Measurements from ENCODE around the gene CHKB. TPM values are rescaled to one million over a fixed set of nuclear protein-coding genes. Genes with fewer than 3 reads are reported as not detected.

CHKB gene
- total and polyA plus RNA-seq, 10 of the 15 experiments (the other 5 are each of a cell fraction or from before 2014, with no cell fraction given): 10.0 to 93.9 (median 57.0) TPM

- ChIA-PET RAD21 (ENCODE audit: unreplicated experiment) (interaction anchor here (1.0 kb wide), 1 partner anchor 20 kb away, joined by 3 read pairs; no protein-coding TSS in a partner anchor), SMC1A (ENCODE audit: uncharacterized antibody, unreplicated experiment) (no interaction called here), CTCF (no interaction called here), POLR2A (no interaction called here)
- no peaks in the 10 kb centered on the region for H3K4me1 ChIP-seq (ENCODE audit: control insufficient read depth, insufficient read depth, low read length)
- no peaks in the 10 kb centered on the region for H3K36me3 ChIP-seq (ENCODE audit: control insufficient read depth in 2 of 2, insufficient read depth in 2 of 2, low read length in 1 of 2)
- WGBS (ENCODE audit: insufficient coverage, insufficient replicate concordance, low lambda C conversion rate, missing lambda C conversion rate): 18% methylated on average over 30 of the region's 52 CpGs
- no peak overlapping the region for H3K9ac ChIP-seq (ENCODE audit: control insufficient read depth, insufficient read depth, low read length)
- 0 out of 2 replicates have a peak overlapping the region, but pooled peaks have one; percentile 22 for H3K4me2 ChIP-seq (ENCODE audit: control insufficient read depth, insufficient read depth)
- BruUV-seq (replicated peaks): no TSS peak
- no peaks in the 10 kb centered on the region for H3K79me2 ChIP-seq (ENCODE audit: control insufficient read depth, insufficient read depth, low read length)
- no peak overlapping the region for H3K27ac ChIP-seq (ENCODE audit: control insufficient read depth, insufficient read depth)
- no peak overlapping the region for H3K4me3 ChIP-seq
- no peaks in the 10 kb centered on the region for H4K20me1 ChIP-seq (ENCODE audit: control insufficient read depth, insufficient read depth)
- in situ Hi-C loops (cut with MboI) (no loop called here), intact Hi-C loops (cut with micrococcal nuclease; ENCODE audit: unreplicated experiment) (no loop called here)
- DNase-seq (ENCODE audit: low read depth, low spot score) (no peak), FAIRE-seq (no peak), ATAC-seq (no peak)
- peaks cover 5 to 6% of the 10 kb centered on the region in 2 experiments; a peak in 3 of 4 replicates for H3K27me3 ChIP-seq (replicated peaks in 1 of 2; ENCODE audit: control insufficient read depth in 2 of 2, insufficient read depth in 2 of 2, low read length in 1 of 2)
- TF ChIP-seq EP300 (IDR thresholded peaks at IDR 0.05; ENCODE audit: borderline replicate concordance in 1 of 2, control insufficient read depth in 1 of 2, low read depth in 2 of 2, low read length in 2 of 2) (no peak), RB1 (IDR thresholded peaks at IDR 0.05; ENCODE audit: borderline replicate concordance) (no peak), ZNF217 (IDR thresholded peaks at IDR 0.05) (no peak)
- TF ChIP-seq, protein P1, sequence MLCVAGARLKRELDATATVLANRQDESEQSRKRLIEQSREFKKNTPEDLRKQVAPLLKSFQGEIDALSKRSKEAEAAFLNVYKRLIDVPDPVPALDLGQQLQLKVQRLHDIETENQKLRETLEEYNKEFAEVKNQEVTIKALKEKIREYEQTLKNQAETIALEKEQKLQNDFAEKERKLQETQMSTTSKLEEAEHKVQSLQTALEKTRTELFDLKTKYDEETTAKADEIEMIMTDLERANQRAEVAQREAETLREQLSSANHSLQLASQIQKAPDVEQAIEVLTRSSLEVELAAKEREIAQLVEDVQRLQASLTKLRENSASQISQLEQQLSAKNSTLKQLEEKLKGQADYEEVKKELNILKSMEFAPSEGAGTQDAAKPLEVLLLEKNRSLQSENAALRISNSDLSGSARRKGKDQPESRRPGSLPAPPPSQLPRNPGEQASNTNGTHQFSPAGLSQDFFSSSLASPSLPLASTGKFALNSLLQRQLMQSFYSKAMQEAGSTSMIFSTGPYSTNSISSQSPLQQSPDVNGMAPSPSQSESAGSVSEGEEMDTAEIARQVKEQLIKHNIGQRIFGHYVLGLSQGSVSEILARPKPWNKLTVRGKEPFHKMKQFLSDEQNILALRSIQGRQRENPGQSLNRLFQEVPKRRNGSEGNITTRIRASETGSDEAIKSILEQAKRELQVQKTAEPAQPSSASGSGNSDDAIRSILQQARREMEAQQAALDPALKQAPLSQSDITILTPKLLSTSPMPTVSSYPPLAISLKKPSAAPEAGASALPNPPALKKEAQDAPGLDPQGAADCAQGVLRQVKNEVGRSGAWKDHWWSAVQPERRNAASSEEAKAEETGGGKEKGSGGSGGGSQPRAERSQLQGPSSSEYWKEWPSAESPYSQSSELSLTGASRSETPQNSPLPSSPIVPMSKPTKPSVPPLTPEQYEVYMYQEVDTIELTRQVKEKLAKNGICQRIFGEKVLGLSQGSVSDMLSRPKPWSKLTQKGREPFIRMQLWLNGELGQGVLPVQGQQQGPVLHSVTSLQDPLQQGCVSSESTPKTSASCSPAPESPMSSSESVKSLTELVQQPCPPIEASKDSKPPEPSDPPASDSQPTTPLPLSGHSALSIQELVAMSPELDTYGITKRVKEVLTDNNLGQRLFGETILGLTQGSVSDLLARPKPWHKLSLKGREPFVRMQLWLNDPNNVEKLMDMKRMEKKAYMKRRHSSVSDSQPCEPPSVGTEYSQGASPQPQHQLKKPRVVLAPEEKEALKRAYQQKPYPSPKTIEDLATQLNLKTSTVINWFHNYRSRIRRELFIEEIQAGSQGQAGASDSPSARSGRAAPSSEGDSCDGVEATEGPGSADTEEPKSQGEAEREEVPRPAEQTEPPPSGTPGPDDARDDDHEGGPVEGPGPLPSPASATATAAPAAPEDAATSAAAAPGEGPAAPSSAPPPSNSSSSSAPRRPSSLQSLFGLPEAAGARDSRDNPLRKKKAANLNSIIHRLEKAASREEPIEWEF (IDR thresholded peaks at IDR 0.05; ENCODE audit: insufficient replicate concordance, low read depth, low read length): no peak
- H3K9me3 ChIP-seq (replicated peaks; ENCODE audit: control insufficient read depth, insufficient read depth, low read length): no peaks in the 10 kb centered on the region
- H2AFZ ChIP-seq (ENCODE audit: control insufficient read depth, low read depth, low read length): no peak overlapping the region
Observed at GRCh38 chr22:50600967-50601668, 18.5 kb upstream of the CHKB start.

Data from GM12878 (cell line).